WI38 (cell line): Measurements from ENCODE around the gene CCDC86.

Experiments
- H3K4me3 ChIP-seq: 2 replicates; pipeline ENCODE4 v1.5.1; 2011; ENCODE audit warnings: low read depth, mild to moderate bottlenecking, control low read depth, low read length
- TF ChIP-seq, protein P1 (sequence below): IDR thresholded peaks from 2 replicates; pipeline ENCODE4 v1.5.1; 2012; ENCODE audit warnings: low read depth, mild to moderate bottlenecking, control low read depth, low read length

The CCDC86 gene

DNA sequence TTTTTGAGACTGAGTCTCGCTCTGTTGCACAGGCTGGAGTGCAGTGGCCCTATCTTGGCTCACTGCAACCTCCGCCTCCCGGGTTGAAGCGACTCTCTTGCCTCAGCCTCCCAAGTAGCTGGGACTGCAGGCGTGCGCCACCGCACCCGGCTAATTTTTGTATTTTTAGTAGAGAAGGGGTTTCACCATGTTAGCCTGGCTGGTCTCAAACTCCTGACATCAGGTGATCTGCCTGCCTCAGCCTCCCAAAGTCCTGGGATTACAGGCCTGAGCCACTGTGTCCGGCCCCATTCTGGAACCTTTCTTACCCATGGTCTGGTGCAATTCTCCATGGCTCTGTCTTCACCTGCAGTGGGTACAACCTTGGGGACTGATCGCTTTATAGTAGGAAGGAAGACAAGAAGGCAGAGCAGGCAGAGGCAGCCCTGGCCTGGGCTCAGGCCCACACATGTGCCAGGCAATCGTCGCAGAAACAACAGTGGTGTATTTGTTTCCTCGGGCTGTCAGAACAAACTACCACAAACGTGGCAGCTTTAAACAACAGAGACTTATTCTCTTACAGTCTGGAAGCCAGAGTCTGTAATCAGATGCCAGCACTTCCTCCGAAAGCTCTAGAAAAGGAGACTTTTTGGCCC, 17.8 kb downstream of the CCDC86 start:
- TF ChIP-seq, protein P1, sequence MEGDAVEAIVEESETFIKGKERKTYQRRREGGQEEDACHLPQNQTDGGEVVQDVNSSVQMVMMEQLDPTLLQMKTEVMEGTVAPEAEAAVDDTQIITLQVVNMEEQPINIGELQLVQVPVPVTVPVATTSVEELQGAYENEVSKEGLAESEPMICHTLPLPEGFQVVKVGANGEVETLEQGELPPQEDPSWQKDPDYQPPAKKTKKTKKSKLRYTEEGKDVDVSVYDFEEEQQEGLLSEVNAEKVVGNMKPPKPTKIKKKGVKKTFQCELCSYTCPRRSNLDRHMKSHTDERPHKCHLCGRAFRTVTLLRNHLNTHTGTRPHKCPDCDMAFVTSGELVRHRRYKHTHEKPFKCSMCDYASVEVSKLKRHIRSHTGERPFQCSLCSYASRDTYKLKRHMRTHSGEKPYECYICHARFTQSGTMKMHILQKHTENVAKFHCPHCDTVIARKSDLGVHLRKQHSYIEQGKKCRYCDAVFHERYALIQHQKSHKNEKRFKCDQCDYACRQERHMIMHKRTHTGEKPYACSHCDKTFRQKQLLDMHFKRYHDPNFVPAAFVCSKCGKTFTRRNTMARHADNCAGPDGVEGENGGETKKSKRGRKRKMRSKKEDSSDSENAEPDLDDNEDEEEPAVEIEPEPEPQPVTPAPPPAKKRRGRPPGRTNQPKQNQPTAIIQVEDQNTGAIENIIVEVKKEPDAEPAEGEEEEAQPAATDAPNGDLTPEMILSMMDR: no peak
- no peak overlapping the region for H3K4me3 ChIP-seq

DNA sequence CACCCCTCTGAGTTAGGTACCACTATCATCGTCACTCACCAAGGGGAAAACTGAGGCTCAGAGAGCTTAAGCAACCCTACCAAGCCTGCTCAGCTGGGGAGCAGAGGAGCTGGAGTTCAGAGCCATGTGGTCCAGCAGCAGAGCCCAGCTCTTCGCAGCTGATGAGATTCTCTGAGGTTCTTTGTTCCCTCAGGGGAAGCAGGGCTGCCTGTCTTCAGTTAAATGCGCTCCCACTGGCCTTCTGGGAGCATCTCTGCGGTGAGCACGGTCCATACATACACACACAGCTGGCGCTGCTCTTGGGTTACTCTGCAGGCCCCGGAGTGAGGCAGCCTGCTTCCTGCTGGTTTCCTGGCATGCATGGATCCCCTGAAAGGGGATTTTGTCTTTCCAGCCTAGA, 19.0 kb downstream of the CCDC86 start:
- H3K4me3 ChIP-seq: no peak overlapping the region
- TF ChIP-seq, protein P1: no peak

DNA sequence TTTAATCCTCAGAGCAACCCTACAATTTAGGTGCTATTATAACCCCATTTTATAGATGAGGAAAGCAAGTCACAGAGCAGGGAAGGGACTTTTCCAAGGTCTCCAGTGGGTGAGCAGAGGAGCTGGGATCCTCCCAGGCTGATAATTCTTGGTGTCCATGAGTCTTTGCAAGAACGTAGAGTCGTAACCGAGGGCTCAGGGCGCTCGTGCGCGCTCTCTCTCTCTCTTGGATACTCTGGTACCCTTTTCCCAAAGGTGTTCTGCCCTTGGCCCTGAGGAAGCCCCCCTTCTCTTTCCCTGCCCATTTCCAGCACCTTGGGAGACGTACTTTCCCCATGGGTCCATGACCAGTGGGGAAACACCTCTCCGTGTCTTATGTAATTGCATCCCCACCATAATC, 20.3 kb downstream of the CCDC86 start:
- H3K4me3 ChIP-seq: no peak overlapping the region
- TF ChIP-seq, protein P1: no peak

DNA sequence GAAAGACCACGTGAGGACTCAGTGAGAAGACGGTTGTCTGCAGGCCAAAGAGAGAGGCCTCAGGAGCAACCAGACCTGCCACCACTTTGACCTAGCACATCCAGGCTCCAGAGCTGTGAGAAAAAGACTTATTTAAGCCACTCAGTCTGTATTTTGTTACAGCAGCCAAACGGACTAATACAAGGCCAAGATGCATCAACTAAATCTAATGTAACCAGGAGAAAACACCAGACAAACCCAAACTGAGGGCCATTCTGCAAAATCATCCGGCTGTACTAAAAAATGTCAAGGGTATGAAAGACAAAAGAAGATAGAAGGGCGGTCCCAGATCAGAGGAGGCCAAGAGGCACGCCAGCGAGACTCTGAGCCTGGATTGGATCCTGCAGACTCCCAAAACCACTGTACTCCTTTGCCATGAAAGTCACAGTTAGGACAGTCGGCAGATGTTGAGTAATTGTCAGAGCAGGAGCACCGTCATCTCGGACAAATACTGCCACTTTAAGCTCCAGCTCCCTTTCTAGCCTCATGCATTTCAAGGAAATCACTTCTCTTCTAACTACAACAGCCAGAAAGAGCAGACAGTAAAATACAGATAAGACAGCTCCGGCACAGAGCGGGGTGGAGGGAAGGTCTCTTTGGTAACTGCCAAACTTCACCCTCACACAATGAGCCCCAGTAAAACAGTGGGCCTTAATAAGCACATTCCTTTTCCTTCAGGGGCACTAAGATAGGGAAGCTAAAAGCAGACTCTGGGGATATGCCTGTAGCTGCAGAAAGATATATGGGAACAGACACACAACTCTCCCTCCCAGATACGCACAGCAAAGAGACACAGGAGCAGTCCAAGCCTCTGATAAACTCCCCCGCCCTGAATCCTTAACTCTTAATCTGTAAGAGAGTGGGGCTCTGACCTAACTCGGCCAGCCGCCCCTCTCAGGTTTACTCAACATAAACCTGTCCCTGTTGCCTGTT, 21.9 kb downstream of the CCDC86 start:
- TF ChIP-seq, protein P1: no peak
- H3K4me3 ChIP-seq: no peak overlapping the region

DNA sequence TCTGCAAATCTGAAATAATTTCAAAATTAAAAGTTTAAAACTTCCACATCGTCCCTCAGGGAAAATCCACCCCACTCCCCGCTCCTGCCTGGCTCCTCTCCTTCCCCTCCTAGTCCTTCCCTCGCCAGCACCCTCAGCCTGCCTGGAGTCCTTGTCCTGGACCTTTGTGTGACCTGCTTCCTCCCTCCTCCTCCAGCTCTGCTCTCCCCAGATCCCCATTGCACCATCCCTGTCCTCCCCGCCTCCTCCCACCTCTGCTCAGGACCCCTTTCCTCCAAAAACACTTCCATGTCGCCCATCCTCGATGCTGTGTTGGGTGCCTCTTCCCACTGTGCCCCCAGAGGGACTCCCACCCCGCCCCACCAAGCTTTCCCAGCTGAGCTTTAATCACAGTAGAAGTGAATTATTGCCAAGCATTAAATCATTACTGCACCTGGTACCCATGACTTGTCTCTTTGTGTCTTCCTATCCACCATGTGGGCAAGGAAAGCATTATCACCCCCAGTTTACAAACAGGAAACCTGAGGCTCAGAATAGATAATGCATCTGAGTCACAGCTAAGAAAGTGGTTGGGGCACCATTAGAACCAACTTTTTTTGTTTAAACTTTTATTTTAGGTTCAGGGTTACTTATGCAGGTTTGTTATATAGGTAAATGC, 23.1 kb downstream of the CCDC86 start:
- no peak overlapping the region for H3K4me3 ChIP-seq
- TF ChIP-seq, protein P1: no peak

DNA sequence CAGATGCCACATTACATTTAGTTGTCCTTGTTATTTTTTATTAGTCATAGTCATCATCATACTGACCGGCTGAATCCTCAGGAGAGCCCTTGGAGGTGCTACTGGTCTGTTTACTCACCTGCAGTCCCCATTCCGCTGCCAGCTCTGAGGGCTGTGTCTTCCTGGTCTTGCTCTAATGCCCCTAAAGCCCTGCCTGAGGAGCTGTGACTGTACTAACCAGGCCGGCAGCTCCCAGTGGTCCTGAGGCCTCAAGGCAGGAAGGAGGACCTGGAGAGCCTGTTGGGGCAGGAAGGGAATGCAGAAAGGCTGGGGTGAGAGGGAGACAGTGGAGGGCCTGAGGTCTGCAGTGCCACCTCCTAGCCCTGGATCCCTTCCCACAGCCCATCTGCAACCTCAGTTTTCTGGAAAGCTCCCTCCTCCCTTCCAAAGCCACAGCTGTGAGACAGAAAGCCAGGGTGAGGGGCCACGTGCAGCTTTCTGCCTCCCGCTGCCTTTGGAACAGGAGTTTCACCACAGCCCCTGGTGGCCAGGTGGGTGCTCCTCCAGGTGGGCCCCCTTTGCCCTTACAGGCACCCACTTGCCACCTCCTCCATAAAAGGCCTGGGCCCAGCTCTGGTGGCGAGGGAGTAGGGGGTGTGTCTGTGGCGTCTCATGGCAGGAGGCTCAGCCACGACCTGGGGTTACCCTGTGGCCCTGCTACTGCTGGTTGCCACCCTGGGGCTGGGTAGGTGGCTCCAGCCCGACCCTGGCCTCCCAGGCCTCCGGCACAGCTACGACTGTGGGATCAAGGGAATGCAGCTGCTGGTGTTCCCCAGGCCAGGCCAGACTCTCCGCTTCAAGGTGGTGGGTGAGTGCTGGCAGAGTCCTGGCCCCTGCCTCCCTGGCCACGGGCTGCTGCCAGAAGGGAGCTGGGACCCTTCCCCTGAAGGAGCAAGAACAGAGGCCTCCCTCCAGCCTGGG, 25.3 kb downstream of the CCDC86 start, which contains the start of gene ZP1:
TSS of gene ZP1 (plus strand) at position 632 of the 960 bp plus-strand sequence. CDS start at position 652, 20 bp downstream.
- H3K4me3 ChIP-seq: no peak within 1 kb of the TSS
- TF ChIP-seq, protein P1: no peak
